NCI-H526 treated with DMSO at 0.1 percent for 48 hours (cell line): Measurements from ENCODE around the gene MZT1.
"Not testable (repeated sequence)": the region's sequence is repeated elsewhere in the genome, so short reads cannot be mapped to it uniquely, and the experiment has no call there.

Experiments used
- DNase-seq: peaks from one replicate; lab custom pipeline; 2025; lab: John Stamatoyannopoulos, UW

Gene MZT1

GRCh38 chr13:72727417-72728289 lies at the start of gene MZT1, which contains the start of gene BORA:
Gene MZT1, minus strand, starts transcription at chr13:72727629. Its CDS starts 27 bp downstream, at chr13:72727602.
Gene BORA, plus strand, starts transcription at chr13:72727923. Its CDS starts 1,018 bp downstream, at chr13:72728941.
- DNase-seq, result peak; percentile 99

GRCh38 chr13:72774019-72774418 lies 46.6 kb upstream of the MZT1 start:
- DNase-seq, result no peak

- DNase-seq, result no peak
Observed at GRCh38 chr13:72763411-72763810, 36.0 kb upstream of the MZT1 start.

GRCh38 chr13:72760189-72760588 lies 32.8 kb upstream of the MZT1 start:
- no peak for DNase-seq

- DNase-seq, result no peak
Observed at GRCh38 chr13:72757792-72758535, 30.5 kb upstream of the MZT1 start.

- no peak for DNase-seq
Observed at GRCh38 chr13:72754111-72754510, 26.7 kb upstream of the MZT1 start.

GRCh38 chr13:72751220-72751619 lies 23.8 kb upstream of the MZT1 start:
- no peak for DNase-seq

- no peak for DNase-seq
Observed at GRCh38 chr13:72745260-72745659, 17.8 kb upstream of the MZT1 start.

- no peak for DNase-seq
Observed at GRCh38 chr13:72740015-72740414, 12.6 kb upstream of the MZT1 start.

- DNase-seq, result peak; percentile 84
Observed at GRCh38 chr13:72737033-72737432, 9.6 kb upstream of the MZT1 start.

GRCh38 chr13:72728290-72728605 lies 819 bp upstream of the MZT1 start:
- DNase-seq, result no peak

- peak; percentile 56 for DNase-seq
Observed at GRCh38 chr13:72726726-72727416, 558 bp downstream of the MZT1 start.

- not testable (repeated sequence) for DNase-seq
Observed at GRCh38 chr13:72726185-72726584, 1.2 kb downstream of the MZT1 start.

GRCh38 chr13:72716776-72717175 lies 10.7 kb downstream of the MZT1 start:
- no peak for DNase-seq

GRCh38 chr13:72700509-72700908 lies 26.9 kb downstream of the MZT1 start:
- DNase-seq, result no peak

GRCh38 chr13:72698164-72698563 lies 29.3 kb downstream of the MZT1 start:
- DNase-seq, result no peak

GRCh38 chr13:72696579-72696978 lies 30.9 kb downstream of the MZT1 start:
- DNase-seq, result no peak

GRCh38 chr13:72694314-72694713 lies 33.1 kb downstream of the MZT1 start:
- no peak for DNase-seq

- DNase-seq, result no peak
Observed at GRCh38 chr13:72693832-72694231, 33.6 kb downstream of the MZT1 start.

GRCh38 chr13:72692884-72693514 lies 34.4 kb downstream of the MZT1 start:
- DNase-seq, result no peak

GRCh38 chr13:72689181-72689696 lies 38.2 kb downstream of the MZT1 start:
- DNase-seq, result no peak

- DNase-seq, result no peak
Observed at GRCh38 chr13:72686766-72687165, 40.7 kb downstream of the MZT1 start.
